Trophoblast cell (in vitro differentiated cells and primary cell): ENCODE data around the gene MST1.
A peak's percentile ranks its signal among the peaks of the same experiment; 100 is the strongest.

Experiments used
- DNase-seq, 2 donors: peaks; one replicate each; pipeline ENCODE4 v3.0.0-alpha.2; 2016
- H2AFZ ChIP-seq: 2 replicates; pipeline ENCODE4 v1.6.1; 2013; ENCODE audit warnings: low read length, moderate library complexity, mild to moderate bottlenecking; ENCODE audit not compliant: insufficient read depth, poor library complexity
- H2AK5ac ChIP-seq: 2 replicates; pipeline ENCODE4 v1.6.1; 2013; ENCODE audit warnings: mild to moderate bottlenecking, low read length
- H2BK120ac ChIP-seq: 2 replicates; pipeline ENCODE4 v1.6.1; 2013; ENCODE audit warnings: low read length, mild to moderate bottlenecking, moderate library complexity; ENCODE audit not compliant: insufficient read depth, poor library complexity
- H2BK12ac ChIP-seq: 2 replicates; pipeline ENCODE4 v1.6.1; 2013; ENCODE audit warnings: mild to moderate bottlenecking, low read length, moderate library complexity
- H2BK5ac ChIP-seq: 2 replicates; pipeline ENCODE4 v1.6.1; 2013; ENCODE audit warnings: low read length, low read depth, moderate library complexity, mild to moderate bottlenecking; ENCODE audit not compliant: poor library complexity
- H3K14ac ChIP-seq: 2 replicates; pipeline ENCODE4 v1.6.1; 2013; ENCODE audit warnings: mild to moderate bottlenecking, low read length
- H3K18ac ChIP-seq: 2 replicates; pipeline ENCODE4 v1.6.1; 2013; ENCODE audit warnings: mild to moderate bottlenecking, low read length
- H3K23ac ChIP-seq: 2 replicates; pipeline ENCODE4 v1.6.1; 2013; ENCODE audit warnings: low read length
- H3K27ac ChIP-seq: 2 replicates; pipeline ENCODE4 v1.5.1; 2013; ENCODE audit warnings: low read depth, mild to moderate bottlenecking, inconsistent platforms, low read length, moderate library complexity
- H3K27me3 ChIP-seq: 2 replicates; pipeline ENCODE4 v1.6.1; 2013; ENCODE audit warnings: inconsistent platforms, mild to moderate bottlenecking, low read length, moderate library complexity; ENCODE audit not compliant: insufficient read depth
- H3K36me3 ChIP-seq, 2 experiments: 1 replicate in 1 of 2; 2 replicates in 1 of 2; pipeline ENCODE4 v1.6.1; 2013; ENCODE audit warnings: low read length in 2 of 2, mild to moderate bottlenecking in 2 of 2, moderate library complexity in 1 of 2; ENCODE audit not compliant: insufficient read depth in 2 of 2, control insufficient read depth in 1 of 2
- H3K4ac ChIP-seq: 2 replicates; pipeline ENCODE4 v1.6.1; 2013; ENCODE audit warnings: low read depth, mild to moderate bottlenecking, low read length, moderate library complexity
- H3K4me1 ChIP-seq, 2 experiments: 1 replicate in 1 of 2; 2 replicates in 1 of 2; pipeline ENCODE4 v1.6.1; 2013; ENCODE audit warnings: low read length in 2 of 2, mild to moderate bottlenecking in 2 of 2, moderate library complexity in 1 of 2; ENCODE audit not compliant: insufficient read depth in 2 of 2, control insufficient read depth in 1 of 2
- H3K4me2 ChIP-seq: 2 replicates; pipeline ENCODE4 v1.6.1; 2013; ENCODE audit warnings: inconsistent platforms, mild to moderate bottlenecking, low read length, moderate library complexity
- H3K4me3 ChIP-seq: 2 replicates; pipeline ENCODE4 v1.5.1; 2013; ENCODE audit warnings: mild to moderate bottlenecking, low read depth, low read length, inconsistent platforms
- H3K79me1 ChIP-seq: one replicate; pipeline ENCODE4 v1.6.1; 2013; ENCODE audit warnings: low read length
- H3K79me2 ChIP-seq: 2 replicates; pipeline ENCODE4 v1.6.1; 2013; ENCODE audit warnings: low read length, mild to moderate bottlenecking; ENCODE audit not compliant: control insufficient read depth, insufficient read depth, poor library complexity
- H3K9ac ChIP-seq: 2 replicates; pipeline ENCODE4 v1.6.1; 2013; ENCODE audit warnings: mild to moderate bottlenecking, low read length
- H3K9me3 ChIP-seq: 2 replicates; pipeline ENCODE4 v1.6.1; 2013; ENCODE audit warnings: low read depth, mild to moderate bottlenecking, control low read depth, inconsistent platforms, low read length; ENCODE audit not compliant: insufficient read depth
- H4K12ac ChIP-seq: 2 replicates; pipeline ENCODE4 v1.6.1; 2013; ENCODE audit warnings: low read depth, mild to moderate bottlenecking, low read length, moderate library complexity
- H4K8ac ChIP-seq: 2 replicates; pipeline ENCODE4 v1.6.1; 2013; ENCODE audit warnings: low read depth, mild to moderate bottlenecking, low read length, moderate library complexity
- H4K91ac ChIP-seq: one replicate; pipeline ENCODE4 v1.6.1; 2013; ENCODE audit warnings: low read depth, mild to moderate bottlenecking, low read length, moderate library complexity
- WGBS: extraction: QIAGEN DNeasy Blood & Tissue Kit; methylation state at CpG from one replicate; pipeline ENCODE4 v1.1.7; 2013; ENCODE audit warnings: missing lambda C conversion rate; ENCODE audit not compliant: insufficient read length, insufficient coverage; ENCODE audit errors: extremely low coverage; 5-methylcytosine and 5-hydroxymethylcytosine counted together

Gene MST1

GRCh38 chr3:49722896-49723295 is 33.6 kb upstream of the MST1 start:
- H3K27ac ChIP-seq: peak overlapping the region; percentile 83
- H2AK5ac ChIP-seq: peak overlapping the region; percentile 93
- peak overlapping the region; percentile 98 for H3K4me3 ChIP-seq
- peak overlapping the region; percentile 65 for H2BK120ac ChIP-seq
- peak overlapping the region; percentile 94 for H3K4ac ChIP-seq
- peak overlapping the region; percentile 90 for H3K4me2 ChIP-seq
- H3K14ac ChIP-seq: peak overlapping the region; percentile 93
- peaks cover 9% of the 10 kb centered on the region for H3K79me1 ChIP-seq
- no peaks in the 10 kb centered on the region for H3K27me3 ChIP-seq
- H4K91ac ChIP-seq: peak overlapping the region; percentile 98
- no peak for DNase-seq
- peaks cover 9% of the 10 kb centered on the region for H3K79me2 ChIP-seq
- WGBS: no CpG with 5 or more reads among the region's 8 CpGs
- H3K9me3 ChIP-seq: peaks cover 8% of the 10 kb centered on the region
- peak overlapping the region; percentile 6 for H2BK12ac ChIP-seq
- H4K12ac ChIP-seq: peak overlapping the region; percentile 90
- H3K18ac ChIP-seq: no peak overlapping the region
- peak overlapping the region; percentile 95 for H4K8ac ChIP-seq
- peaks cover 13 to 20% of the 10 kb centered on the region in 2 experiments for H3K4me1 ChIP-seq
- H3K36me3 ChIP-seq: peaks cover 53 to 54% of the 10 kb centered on the region in 2 experiments
- H2BK5ac ChIP-seq: no peak overlapping the region
- H2AFZ ChIP-seq: peak overlapping the region; percentile 81
- H3K9ac ChIP-seq: peak overlapping the region; percentile 98
- H3K23ac ChIP-seq: no peak overlapping the region

GRCh38 chr3:49721896-49722781 is 32.9 kb upstream of the MST1 start:
- Histone ChIP-seq H3K27ac (no peak overlapping the region), H3K4me2 (no peak overlapping the region), H4K8ac (no peak overlapping the region), H3K36me3 (peaks cover 45 to 46% of the 10 kb centered on the region in 2 experiments), H2BK12ac (no peak overlapping the region), H3K4me1 (peaks cover 13 to 20% of the 10 kb centered on the region in 2 experiments), H2AFZ (no peak overlapping the region), H3K79me2 (peaks cover 9% of the 10 kb centered on the region), H2AK5ac (no peak overlapping the region), H3K18ac (no peak overlapping the region), H2BK120ac (no peak overlapping the region), H3K9ac (no peak overlapping the region), H4K12ac (peak overlapping the region; percentile 18), H3K4ac (no peak overlapping the region), H3K79me1 (peaks cover 9% of the 10 kb centered on the region), H4K91ac (no peak overlapping the region), H2BK5ac (no peak overlapping the region), H3K23ac (no peak overlapping the region), H3K9me3 (peaks cover 8% of the 10 kb centered on the region), H3K14ac (no peak overlapping the region), H3K4me3 (no peak overlapping the region), H3K27me3 (no peaks in the 10 kb centered on the region)
- no CpG with 5 or more reads among the region's 26 CpGs for WGBS
- no peak for DNase-seq

GRCh38 chr3:49721596-49721895 is 32.3 kb upstream of the MST1 start:
- Histone ChIP-seq H3K18ac (no peak overlapping the region), H3K9ac (no peak overlapping the region), H3K14ac (no peak overlapping the region), H3K4me3 (no peak overlapping the region), H3K79me2 (peaks cover 9% of the 10 kb centered on the region), H2AK5ac (no peak overlapping the region), H2AFZ (no peak overlapping the region), H3K36me3 (peaks cover 40 to 41% of the 10 kb centered on the region in 2 experiments), H3K4me2 (no peak overlapping the region), H2BK12ac (no peak overlapping the region), H3K27me3 (no peaks in the 10 kb centered on the region), H3K4ac (no peak overlapping the region), H4K91ac (no peak overlapping the region), H3K79me1 (peaks cover 9% of the 10 kb centered on the region), H4K8ac (no peak overlapping the region), H4K12ac (no peak overlapping the region), H3K4me1 (peaks cover 13 to 20% of the 10 kb centered on the region in 2 experiments), H3K27ac (no peak overlapping the region), H2BK120ac (no peak overlapping the region), H3K9me3 (peaks cover 8% of the 10 kb centered on the region), H3K23ac (no peak overlapping the region), H2BK5ac (no peak overlapping the region)
- no CpG with 5 or more reads among the region's 9 CpGs for WGBS
- DNase-seq: no peak

GRCh38 chr3:49720855-49721595 is 31.8 kb upstream of the MST1 start:
- H2AFZ ChIP-seq: no peak overlapping the region
- H3K23ac ChIP-seq: no peak overlapping the region
- no peak overlapping the region for H2BK120ac ChIP-seq
- H2BK5ac ChIP-seq: no peak overlapping the region
- no peak overlapping the region for H3K27ac ChIP-seq
- peaks cover 8% of the 10 kb centered on the region for H3K9me3 ChIP-seq
- no peak overlapping the region for H3K4me2 ChIP-seq
- H3K18ac ChIP-seq: no peak overlapping the region
- H3K79me2 ChIP-seq: peaks cover 9% of the 10 kb centered on the region
- H4K91ac ChIP-seq: no peak overlapping the region
- no peak overlapping the region for H3K14ac ChIP-seq
- no peak overlapping the region for H4K8ac ChIP-seq
- no peak overlapping the region for H3K9ac ChIP-seq
- no peak overlapping the region for H3K4ac ChIP-seq
- H3K4me3 ChIP-seq: peak overlapping the region; percentile 9
- no peaks in the 10 kb centered on the region for H3K27me3 ChIP-seq
- no peak overlapping the region for H2BK12ac ChIP-seq
- DNase-seq: no peak
- H4K12ac ChIP-seq: no peak overlapping the region
- H3K36me3 ChIP-seq: peaks cover 38 to 41% of the 10 kb centered on the region in 2 experiments
- H3K4me1 ChIP-seq: peaks cover 13 to 20% of the 10 kb centered on the region in 2 experiments
- H3K79me1 ChIP-seq: peaks cover 9% of the 10 kb centered on the region
- WGBS: no CpG with 5 or more reads among the region's 4 CpGs
- H2AK5ac ChIP-seq: no peak overlapping the region
